Measurements from ENCODE around the gene NRG3.
A peak's percentile ranks its signal among the peaks of the same experiment; 100 is the strongest.

The NRG3 gene

GRCh38 chr10:82358486-82359099 lies 483.6 kb downstream of the NRG3 start:
- Histone ChIP-seq H3K36me3 (ENCODE audit: control insufficient read depth, insufficient read depth, low read length) (no peaks in the 10 kb centered on the region), H3K4me1 (ENCODE audit: control insufficient read depth, insufficient read depth, low read length, poor library complexity, severe bottlenecking) (peaks cover 8% of the 10 kb centered on the region), H3K9me3 (ENCODE audit: control insufficient read depth, low read length) (no peaks in the 10 kb centered on the region), H3K4me3 (ENCODE audit: extremely low read depth, insufficient read depth, low read length, poor library complexity, severe bottlenecking) (no peak overlapping the region), H3K27ac (ENCODE audit: low read depth, low read length, severe bottlenecking) (no peak overlapping the region)
- WGBS, 2 experiments (ENCODE audit: insufficient coverage in 2 of 2), result 90 to 93% methylated on average over 15 of the region's 16 CpGs

- Histone ChIP-seq H3K4me3 (ENCODE audit: extremely low read depth, insufficient read depth, low read length, poor library complexity, severe bottlenecking) (no peak overlapping the region), H3K36me3 (ENCODE audit: control insufficient read depth, insufficient read depth, low read length) (no peaks in the 10 kb centered on the region), H3K9me3 (ENCODE audit: control insufficient read depth, low read length) (no peaks in the 10 kb centered on the region), H3K4me1 (ENCODE audit: control insufficient read depth, insufficient read depth, low read length, poor library complexity, severe bottlenecking) (peaks cover 8% of the 10 kb centered on the region), H3K27ac (ENCODE audit: low read depth, low read length, severe bottlenecking) (no peak overlapping the region)
- WGBS, 2 experiments (ENCODE audit: insufficient coverage in 2 of 2), result no CpG with 5 or more reads among the region's 1 CpG
Observed at GRCh38 chr10:82361256-82361655, 486.3 kb downstream of the NRG3 start.

- no peak overlapping the region for H3K27ac ChIP-seq (ENCODE audit: low read depth, low read length, severe bottlenecking)
- H3K36me3 ChIP-seq (ENCODE audit: control insufficient read depth, insufficient read depth, low read length), result no peaks in the 10 kb centered on the region
- no peaks in the 10 kb centered on the region for H3K9me3 ChIP-seq (ENCODE audit: control insufficient read depth, low read length)
- no peak overlapping the region for H3K4me3 ChIP-seq (ENCODE audit: extremely low read depth, insufficient read depth, low read length, poor library complexity, severe bottlenecking)
- no peaks in the 10 kb centered on the region for H3K4me1 ChIP-seq (ENCODE audit: control insufficient read depth, insufficient read depth, low read length, poor library complexity, severe bottlenecking)
- WGBS, 2 experiments (ENCODE audit: insufficient coverage in 2 of 2), result 42 to 71% methylated on average over 1 to 4 of the region's 4 CpGs
Observed at GRCh38 chr10:82377608-82378007, 502.6 kb downstream of the NRG3 start.

GRCh38 chr10:82378146-82378545 lies 503.2 kb downstream of the NRG3 start:
- H3K27ac ChIP-seq (ENCODE audit: low read depth, low read length, severe bottlenecking), result no peak overlapping the region
- no peak overlapping the region for H3K4me3 ChIP-seq (ENCODE audit: extremely low read depth, insufficient read depth, low read length, poor library complexity, severe bottlenecking)
- no peaks in the 10 kb centered on the region for H3K4me1 ChIP-seq (ENCODE audit: control insufficient read depth, insufficient read depth, low read length, poor library complexity, severe bottlenecking)
- 57 to 93% methylated on average over 1 to 2 of the region's 2 CpGs for WGBS, 2 experiments (ENCODE audit: insufficient coverage in 2 of 2)
- H3K36me3 ChIP-seq (ENCODE audit: control insufficient read depth, insufficient read depth, low read length), result no peaks in the 10 kb centered on the region
- H3K9me3 ChIP-seq (ENCODE audit: control insufficient read depth, low read length), result no peaks in the 10 kb centered on the region

- H3K27ac ChIP-seq (ENCODE audit: low read depth, low read length, severe bottlenecking), result no peak overlapping the region
- H3K4me3 ChIP-seq (ENCODE audit: extremely low read depth, insufficient read depth, low read length, poor library complexity, severe bottlenecking), result no peak overlapping the region
- H3K9me3 ChIP-seq (ENCODE audit: control insufficient read depth, low read length), result no peaks in the 10 kb centered on the region
- H3K4me1 ChIP-seq (ENCODE audit: control insufficient read depth, insufficient read depth, low read length, poor library complexity, severe bottlenecking), result no peaks in the 10 kb centered on the region
- H3K36me3 ChIP-seq (ENCODE audit: control insufficient read depth, insufficient read depth, low read length), result no peaks in the 10 kb centered on the region
Observed at GRCh38 chr10:82383350-82383749, 508.4 kb downstream of the NRG3 start.

- H3K36me3 ChIP-seq (ENCODE audit: control insufficient read depth, insufficient read depth, low read length), result no peaks in the 10 kb centered on the region
- no peak overlapping the region for H3K4me3 ChIP-seq (ENCODE audit: extremely low read depth, insufficient read depth, low read length, poor library complexity, severe bottlenecking)
- 86 to 100% methylated on average over 1 to 3 of the region's 5 CpGs for WGBS, 2 experiments (ENCODE audit: insufficient coverage in 2 of 2)
- no peaks in the 10 kb centered on the region for H3K9me3 ChIP-seq (ENCODE audit: control insufficient read depth, low read length)
- H3K27ac ChIP-seq (ENCODE audit: low read depth, low read length, severe bottlenecking), result peak overlapping the region; percentile 62
- H3K4me1 ChIP-seq (ENCODE audit: control insufficient read depth, insufficient read depth, low read length, poor library complexity, severe bottlenecking), result peaks cover 4% of the 10 kb centered on the region
Observed at GRCh38 chr10:82390866-82391658, 516.1 kb downstream of the NRG3 start.

GRCh38 chr10:82391971-82392370 lies 517.0 kb downstream of the NRG3 start:
- peaks cover 4% of the 10 kb centered on the region for H3K4me1 ChIP-seq (ENCODE audit: control insufficient read depth, insufficient read depth, low read length, poor library complexity, severe bottlenecking)
- H3K9me3 ChIP-seq (ENCODE audit: control insufficient read depth, low read length), result no peaks in the 10 kb centered on the region
- 72 to 89% methylated on average over 1 to 2 of the region's 4 CpGs for WGBS, 2 experiments (ENCODE audit: insufficient coverage in 2 of 2)
- H3K27ac ChIP-seq (ENCODE audit: low read depth, low read length, severe bottlenecking), result no peak overlapping the region
- no peaks in the 10 kb centered on the region for H3K36me3 ChIP-seq (ENCODE audit: control insufficient read depth, insufficient read depth, low read length)
- H3K4me3 ChIP-seq (ENCODE audit: extremely low read depth, insufficient read depth, low read length, poor library complexity, severe bottlenecking), result no peak overlapping the region

GRCh38 chr10:82392533-82392932 lies 517.5 kb downstream of the NRG3 start:
- Histone ChIP-seq H3K4me1 (ENCODE audit: control insufficient read depth, insufficient read depth, low read length, poor library complexity, severe bottlenecking) (peaks cover 6% of the 10 kb centered on the region), H3K9me3 (ENCODE audit: control insufficient read depth, low read length) (no peaks in the 10 kb centered on the region), H3K36me3 (ENCODE audit: control insufficient read depth, insufficient read depth, low read length) (no peaks in the 10 kb centered on the region), H3K27ac (ENCODE audit: low read depth, low read length, severe bottlenecking) (no peak overlapping the region), H3K4me3 (ENCODE audit: extremely low read depth, insufficient read depth, low read length, poor library complexity, severe bottlenecking) (no peak overlapping the region)

- Histone ChIP-seq H3K4me1 (ENCODE audit: control insufficient read depth, insufficient read depth, low read length, poor library complexity, severe bottlenecking) (peaks cover 19% of the 10 kb centered on the region), H3K9me3 (ENCODE audit: control insufficient read depth, low read length) (no peaks in the 10 kb centered on the region), H3K36me3 (ENCODE audit: control insufficient read depth, insufficient read depth, low read length) (no peaks in the 10 kb centered on the region), H3K27ac (ENCODE audit: low read depth, low read length, severe bottlenecking) (no peak overlapping the region), H3K4me3 (ENCODE audit: extremely low read depth, insufficient read depth, low read length, poor library complexity, severe bottlenecking) (no peak overlapping the region)
- 97 to 100% methylated on average over 4 to 5 of the region's 5 CpGs for WGBS, 2 experiments (ENCODE audit: insufficient coverage in 2 of 2)
Observed at GRCh38 chr10:82394122-82394521, 519.1 kb downstream of the NRG3 start.

GRCh38 chr10:82394987-82395386 lies 520.0 kb downstream of the NRG3 start:
- H3K27ac ChIP-seq (ENCODE audit: low read depth, low read length, severe bottlenecking), result no peak overlapping the region
- no peaks in the 10 kb centered on the region for H3K9me3 ChIP-seq (ENCODE audit: control insufficient read depth, low read length)
- no peak overlapping the region for H3K4me3 ChIP-seq (ENCODE audit: extremely low read depth, insufficient read depth, low read length, poor library complexity, severe bottlenecking)
- no peaks in the 10 kb centered on the region for H3K36me3 ChIP-seq (ENCODE audit: control insufficient read depth, insufficient read depth, low read length)
- H3K4me1 ChIP-seq (ENCODE audit: control insufficient read depth, insufficient read depth, low read length, poor library complexity, severe bottlenecking), result peaks cover 19% of the 10 kb centered on the region
- WGBS, 2 experiments (ENCODE audit: insufficient coverage in 2 of 2), result 97 to 100% methylated on average over 3 of the region's 5 CpGs

- Histone ChIP-seq H3K4me1 (ENCODE audit: control insufficient read depth, insufficient read depth, low read length, poor library complexity, severe bottlenecking) (peaks cover 19% of the 10 kb centered on the region), H3K4me3 (ENCODE audit: extremely low read depth, insufficient read depth, low read length, poor library complexity, severe bottlenecking) (no peak overlapping the region), H3K36me3 (ENCODE audit: control insufficient read depth, insufficient read depth, low read length) (no peaks in the 10 kb centered on the region), H3K9me3 (ENCODE audit: control insufficient read depth, low read length) (no peaks in the 10 kb centered on the region), H3K27ac (ENCODE audit: low read depth, low read length, severe bottlenecking) (peak overlapping the region; percentile 63)
Observed at GRCh38 chr10:82396886-82397285, 521.9 kb downstream of the NRG3 start.
